HG02943 (cell line): ENCODE results near the gene SLC12A5.
"Not testable (repeated sequence)": the region's sequence is repeated elsewhere in the genome, so short reads cannot be mapped to it uniquely, and the experiment has no call there.

Source experiments
- ATAC-seq: cut with Tn5 transposase; IDR thresholded peaks from one replicate; pipeline ENCODE4 v1.9.1; 2021; ENCODE audit warnings: mild to moderate bottlenecking, low read depth, moderate library complexity; ENCODE audit not compliant: unreplicated experiment

SLC12A5 gene

GRCh38 chr20:46028772-46029371 lies at the start of gene SLC12A5:
Gene SLC12A5 (plus strand): TSS chr20:46029215. CDS start chr20:46029345, 130 bp downstream.
- ATAC-seq: no peak

DNA sequence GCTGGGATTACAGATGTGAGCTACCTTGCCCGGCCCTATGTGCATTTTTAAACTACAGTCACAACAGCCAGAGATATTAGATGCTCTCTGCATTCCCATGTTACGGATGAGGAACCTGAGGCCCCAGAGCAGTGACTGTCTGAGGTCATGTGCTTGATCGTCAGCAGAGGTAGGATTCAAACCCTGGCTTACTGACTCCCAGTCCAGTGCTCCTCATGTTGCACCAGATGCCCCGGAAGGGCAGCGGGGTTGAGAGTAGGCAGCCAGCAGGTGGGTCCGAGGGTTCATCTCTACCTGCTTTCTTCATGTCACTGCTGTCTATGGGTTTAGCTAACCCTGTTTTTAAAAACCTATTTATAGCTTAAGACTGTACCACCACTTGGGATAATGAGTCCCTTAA lies 47.8 kb upstream of the SLC12A5 start:
- no peak for ATAC-seq

GRCh38 chr20:45983279-45983743 lies 45.7 kb upstream of the SLC12A5 start:
- no peak for ATAC-seq

DNA sequence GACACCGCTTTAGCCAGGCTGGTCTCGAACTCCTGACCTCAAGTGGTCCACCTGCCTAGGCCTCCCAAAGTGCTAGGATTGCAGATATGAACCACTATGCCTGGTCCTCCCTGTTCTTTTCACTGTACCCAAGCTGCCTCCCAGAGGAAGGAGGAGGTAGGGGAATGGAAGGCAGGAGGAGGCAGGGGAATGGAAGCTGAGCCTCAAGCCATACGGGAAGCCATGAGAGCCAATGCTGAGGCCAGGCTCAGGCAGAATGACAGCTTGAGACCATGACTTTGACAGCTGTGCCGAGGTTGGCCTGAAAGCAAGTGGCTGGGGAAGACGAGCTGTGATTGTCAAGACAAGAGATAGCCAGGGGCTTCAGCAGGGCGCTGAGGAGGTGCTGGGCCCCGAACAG lies 43.4 kb upstream of the SLC12A5 start:
- ATAC-seq: no peak

DNA sequence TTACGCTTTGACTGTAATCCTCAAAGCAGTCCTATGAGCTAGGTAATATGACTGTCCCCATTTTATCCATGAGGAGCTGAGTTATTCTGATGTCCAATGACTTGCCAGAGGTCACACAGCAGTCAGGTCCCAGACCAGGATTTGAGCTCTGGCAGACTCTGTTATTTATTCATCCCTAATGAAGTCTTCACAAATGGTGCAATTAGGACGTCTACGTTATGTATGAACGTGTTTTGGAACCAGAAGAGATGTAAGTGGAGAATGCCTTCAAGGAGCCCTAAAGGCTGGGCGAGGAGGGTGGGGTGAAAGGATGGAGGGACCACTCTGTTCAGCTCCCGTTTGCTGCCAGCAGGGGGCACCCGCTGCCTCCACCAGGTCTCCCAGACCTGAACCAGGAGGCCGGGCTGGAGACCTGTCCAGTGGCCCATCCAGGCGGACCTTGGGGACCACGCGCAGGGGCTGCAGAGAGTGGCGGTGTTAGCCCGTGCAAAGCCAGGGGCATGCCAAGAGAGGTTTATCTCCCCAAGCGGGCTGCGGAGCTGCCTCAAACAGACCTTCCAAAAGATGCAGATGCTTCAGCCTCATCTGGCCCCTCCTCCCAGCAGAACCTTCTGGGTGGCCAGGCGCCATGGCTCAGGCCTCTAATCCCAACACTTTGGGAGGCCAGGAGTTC lies 41.8 kb upstream of the SLC12A5 start:
- no peak for ATAC-seq

DNA sequence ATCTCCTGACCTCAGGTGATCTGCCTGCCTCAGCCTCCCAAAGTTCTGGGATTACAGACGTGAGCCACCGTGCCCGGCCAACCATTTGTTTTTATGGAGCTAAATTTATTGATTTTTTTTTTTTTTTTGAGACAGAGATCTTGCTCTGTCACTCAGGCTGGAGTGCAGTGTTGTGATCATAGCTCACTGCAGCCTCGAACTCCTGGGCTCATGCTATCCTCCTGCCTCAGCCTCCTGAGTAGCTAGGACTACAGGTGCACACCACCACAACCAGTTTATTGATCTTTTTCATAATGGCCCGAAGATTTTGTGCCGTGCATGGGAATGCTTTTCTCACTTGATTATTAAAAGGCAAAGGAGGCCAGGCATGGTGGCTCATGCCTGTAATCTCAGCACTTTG lies 40.2 kb upstream of the SLC12A5 start:
- not testable (repeated sequence) for ATAC-seq

DNA sequence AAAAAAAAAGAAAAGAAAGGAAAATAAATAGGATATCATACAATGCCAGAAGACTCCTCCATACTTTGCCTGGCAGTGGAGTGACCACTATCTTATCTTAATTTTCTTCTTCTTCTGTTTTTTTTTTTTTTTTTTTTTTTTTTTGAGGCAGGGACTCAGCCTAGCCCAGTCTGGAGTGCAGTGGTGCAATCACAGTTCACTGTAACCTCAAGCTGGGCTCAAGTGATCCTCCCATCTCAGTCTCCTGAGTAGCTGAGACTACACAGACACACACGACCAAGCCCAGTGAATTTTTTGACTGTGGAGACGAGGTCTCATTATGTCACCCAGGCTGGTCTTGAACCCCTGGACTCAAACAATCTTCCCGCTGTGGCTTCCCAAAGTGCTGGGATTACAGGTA lies 37.4 kb upstream of the SLC12A5 start:
- no peak for ATAC-seq

- ATAC-seq: no peak
These were observed 35.6 kb upstream of the SLC12A5 start for GRCh38 chr20:45993197-45993951.

DNA sequence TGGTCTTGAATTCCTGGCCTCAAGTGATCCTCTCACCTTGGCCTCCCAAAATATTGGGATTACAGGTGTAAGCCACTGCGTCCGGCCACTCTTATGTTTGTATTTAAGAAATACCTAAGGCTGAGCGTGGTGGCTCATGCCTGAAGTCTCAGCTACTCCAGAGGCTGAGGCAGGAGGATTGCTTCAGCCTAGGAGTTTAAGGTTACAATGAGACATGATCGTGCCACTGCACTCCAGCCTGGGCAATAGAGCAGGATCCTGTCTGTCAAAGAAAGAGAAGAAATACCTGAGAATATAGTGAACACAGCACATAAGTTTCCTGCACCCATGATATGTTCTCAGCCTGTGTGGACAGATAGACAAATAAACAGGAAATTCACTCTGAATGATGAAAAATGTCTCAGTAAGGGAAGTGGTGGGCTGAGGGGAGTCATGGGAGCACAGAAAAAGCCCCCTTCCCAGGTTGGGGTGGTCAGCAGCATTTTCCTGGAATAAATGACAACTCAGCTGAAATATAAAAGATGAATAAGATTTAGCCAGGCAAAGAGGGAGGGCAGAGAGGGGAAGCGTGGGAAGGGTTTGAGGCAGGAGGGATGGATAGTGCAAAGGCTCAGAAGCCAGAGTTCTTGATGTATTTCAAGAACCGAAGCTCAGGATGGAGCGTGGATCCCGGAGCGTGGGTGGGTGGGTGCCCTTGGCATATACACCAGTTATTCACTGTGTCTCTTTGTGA lies 34.1 kb upstream of the SLC12A5 start:
- ATAC-seq: no peak

DNA sequence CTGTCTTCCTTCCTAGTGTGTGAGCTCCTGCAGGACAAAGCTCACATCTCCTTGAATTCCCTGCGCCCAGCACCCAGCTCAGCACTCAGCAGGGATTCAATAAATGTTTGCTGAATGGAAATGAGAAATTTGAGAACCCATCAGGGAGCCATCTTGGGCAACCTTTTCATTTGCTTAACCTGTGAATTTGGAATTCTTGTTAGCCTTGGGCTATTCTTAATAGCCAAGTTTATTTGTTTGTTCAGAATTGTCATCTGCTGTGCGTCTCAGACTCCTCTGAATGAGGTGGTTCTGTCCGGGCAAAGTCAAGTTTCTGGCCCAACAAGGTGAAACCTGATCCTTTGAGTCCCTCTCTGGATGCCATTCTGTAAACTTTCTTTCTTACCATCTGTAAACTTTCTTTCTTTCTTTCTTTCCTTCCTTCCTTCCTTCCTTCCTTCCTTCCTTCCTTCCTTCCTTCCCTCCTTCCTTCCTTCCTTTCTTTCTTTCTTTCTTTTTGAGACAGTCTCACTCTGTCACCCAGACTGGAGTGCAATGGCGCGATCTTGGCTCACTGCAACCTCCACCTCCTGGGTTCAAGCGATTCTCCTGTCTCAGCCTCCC lies 33.4 kb upstream of the SLC12A5 start:
- ATAC-seq: not testable (repeated sequence)

DNA sequence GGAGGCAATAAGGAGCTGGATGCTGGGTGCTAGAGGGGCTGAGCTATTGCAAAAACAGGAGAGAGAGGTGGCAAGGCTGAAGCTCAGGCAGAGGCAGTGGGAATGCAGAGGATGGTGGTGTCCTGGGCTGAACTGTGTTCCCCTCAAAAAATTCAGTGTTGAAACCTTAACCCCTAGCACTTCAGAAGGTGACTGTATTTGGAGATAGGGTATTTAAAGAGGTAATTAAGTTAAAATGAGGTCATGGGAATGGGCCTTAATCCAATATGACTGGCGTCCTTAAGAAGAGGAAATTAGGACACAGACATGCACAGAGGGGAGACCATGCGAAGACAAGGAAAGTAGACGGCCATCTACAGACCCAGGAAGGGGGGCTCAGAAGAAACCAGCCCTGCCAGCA lies 31.8 kb upstream of the SLC12A5 start:
- ATAC-seq: no peak

- ATAC-seq: no peak
These were observed 30.7 kb upstream of the SLC12A5 start for GRCh38 chr20:45998337-45998736.

DNA sequence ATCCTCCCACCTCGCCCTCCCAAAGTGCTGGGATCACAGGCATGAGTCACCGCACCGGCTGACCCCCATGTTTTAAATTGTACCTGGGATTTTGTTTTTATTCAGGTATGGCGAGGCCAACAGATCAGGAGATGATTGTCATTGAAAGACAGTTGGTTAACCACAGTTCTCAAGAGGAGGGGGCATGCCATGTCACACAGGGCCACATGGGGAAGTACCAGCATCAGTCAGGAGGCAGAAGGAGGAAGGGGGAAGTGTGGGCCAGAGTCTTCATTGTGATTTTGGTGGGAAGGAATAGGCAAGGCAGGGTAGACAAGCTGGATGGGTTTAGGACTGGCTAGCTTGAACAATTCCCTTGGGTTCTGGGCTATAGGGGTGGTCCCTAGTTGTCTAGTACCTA lies 30.3 kb upstream of the SLC12A5 start:
- ATAC-seq: no peak

DNA sequence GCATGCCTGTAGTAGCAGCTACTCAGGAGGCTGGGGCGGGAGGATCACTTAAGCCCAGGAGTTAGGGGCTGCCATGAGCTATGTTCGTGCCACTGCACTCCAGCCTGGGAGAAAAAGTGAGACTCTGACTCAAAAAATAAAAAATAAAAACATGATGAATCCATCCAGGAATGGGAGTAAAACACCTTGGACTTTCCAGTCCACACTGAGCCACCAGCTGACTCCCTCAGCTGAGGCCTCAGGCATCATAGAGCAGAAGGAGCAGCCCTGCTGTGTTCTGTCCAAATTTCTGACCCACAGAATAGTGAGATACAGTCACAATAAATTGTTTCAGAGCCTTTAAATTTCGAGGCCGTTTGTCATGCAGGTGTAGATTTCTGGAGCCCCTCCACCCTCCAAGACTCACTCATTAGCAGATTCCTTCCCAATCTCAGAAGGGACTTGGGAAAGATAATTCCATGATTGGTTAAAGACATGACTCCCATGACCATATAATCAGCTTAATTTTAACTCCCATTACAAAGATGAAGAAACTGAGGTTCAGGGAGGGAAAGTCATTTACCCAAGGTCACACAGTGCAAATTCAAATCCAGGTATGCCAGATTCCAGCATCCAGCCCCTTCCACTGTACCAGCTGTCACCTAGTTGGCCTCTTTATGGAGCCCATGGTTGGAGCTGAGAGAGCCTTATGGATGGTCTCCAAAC lies 29.3 kb upstream of the SLC12A5 start:
- no peak for ATAC-seq

- ATAC-seq: no peak
These were observed 28.6 kb upstream of the SLC12A5 start for GRCh38 chr20:46000262-46000996.

DNA sequence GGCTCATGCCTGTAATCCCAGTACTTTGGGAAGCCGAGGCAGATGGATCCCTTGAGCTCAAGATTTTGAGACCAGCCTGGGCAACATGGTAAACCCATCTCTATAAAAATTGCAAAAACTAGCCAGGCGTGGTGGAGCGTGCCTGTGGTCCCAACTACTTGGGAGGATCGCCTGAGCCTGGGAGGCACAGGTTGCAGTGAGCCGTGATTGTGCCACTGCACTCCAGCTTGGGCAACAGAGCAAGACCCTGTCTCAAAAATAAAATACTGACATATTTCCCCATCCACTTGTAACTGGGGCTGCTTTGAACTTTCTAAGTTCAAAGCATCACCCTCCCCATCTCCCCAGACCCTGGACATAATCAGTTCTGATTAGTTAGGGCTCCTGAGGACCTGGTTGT lies 27.5 kb upstream of the SLC12A5 start:
- no peak for ATAC-seq

- ATAC-seq: no peak
These were observed 27.0 kb upstream of the SLC12A5 start for GRCh38 chr20:46002008-46002407.

- no peak for ATAC-seq
These were observed 24.8 kb upstream of the SLC12A5 start for GRCh38 chr20:46004187-46004586.

GRCh38 chr20:46004889-46005473 lies 24.0 kb upstream of the SLC12A5 start:
- no peak for ATAC-seq
